Lung (tissue), 12 donors: Measurements from ENCODE around the gene DNAH17. TPM values are rescaled to one million over a fixed set of nuclear protein-coding genes. Genes with fewer than 3 reads are reported as not detected.

Source experiments
- ATAC-seq: fragments of 200-7000 bp; cut with Tn5 transposase; one replicate; pipeline ENCODE4 v1.9.1; 2020; ENCODE audit warnings: moderate number of reproducible peaks; ENCODE audit not compliant: insufficient read depth, low FRiP score
- DNase-seq, 3 donors: peaks; one replicate each; pipeline ENCODE4 v3.0.0-alpha.2; 2013 to 2017
- H3K27ac ChIP-seq, 2 donors: one replicate each; pipeline ENCODE4 v1.5.1; 2013; ENCODE audit warnings: mild to moderate bottlenecking in 2 of 2, moderate library complexity in 2 of 2, control low read depth in 1 of 2, inconsistent platforms in 1 of 2, low read depth in 1 of 2, low read length in 1 of 2
- H3K27me3 ChIP-seq, 3 donors: one replicate each; pipeline ENCODE4 v1.5.1; 2013; ENCODE audit warnings: low read length in 2 of 3; ENCODE audit not compliant: control insufficient read depth in 3 of 3, insufficient read depth in 3 of 3
- H3K36me3 ChIP-seq, 4 donors: one replicate each; pipeline ENCODE4 v1.5.1; 2013; ENCODE audit warnings: low read length in 4 of 4, mild to moderate bottlenecking in 1 of 4, moderate library complexity in 1 of 4; ENCODE audit not compliant: control insufficient read depth in 4 of 4, insufficient read depth in 4 of 4
- H3K4me1 ChIP-seq, 5 donors: one replicate each; pipeline ENCODE4 v1.5.1; 2013; ENCODE audit warnings: low read length in 5 of 5, mild to moderate bottlenecking in 2 of 5, moderate library complexity in 1 of 5; ENCODE audit not compliant: control insufficient read depth in 5 of 5, insufficient read depth in 5 of 5
- H3K4me3 ChIP-seq: one replicate; pipeline ENCODE4 v1.5.1; 2013; ENCODE audit warnings: mild to moderate bottlenecking, control low read depth, moderate library complexity
- H3K9ac ChIP-seq, 2 donors: one replicate each; pipeline ENCODE4 v1.5.1; 2013; ENCODE audit warnings: low read length in 2 of 2, control low read depth in 1 of 2; ENCODE audit not compliant: insufficient read depth in 1 of 2
- H3K9me3 ChIP-seq, 4 donors: one replicate each; pipeline ENCODE4 v1.5.1; 2013; ENCODE audit warnings: low read length in 3 of 4, mild to moderate bottlenecking in 1 of 4, moderate library complexity in 1 of 4; ENCODE audit not compliant: control insufficient read depth in 4 of 4, insufficient read depth in 3 of 4
- WGBS, 2 donors: extraction: QIAGEN DNeasy Blood & Tissue Kit; methylation state at CpG; one replicate each; pipeline ENCODE4 v1.1.7; 2013; 5-methylcytosine and 5-hydroxymethylcytosine counted together
- polyA plus RNA-seq, 2 donors: library from polyadenylated mRNA; stranded (reverse); fragments of 200-250 nt; gene quantifications; one replicate each; pipeline ENCODE4 v1.2.1, GENCODE V29; 2013
- total RNA-seq, 2 donors: library from RNA; depleted of rRNA in 1 of 2; stranded (reverse); fragments of >200 nt in 1 of 2; gene quantifications; one replicate each; pipeline ENCODE4 v1.2.1, GENCODE V29; 2014 to 2021
- TF ChIP-seq, protein P1 (sequence below): IDR thresholded peaks from 2 replicates; pipeline ENCODE4 v1.5.1; 2012; ENCODE audit warnings: mild to moderate bottlenecking; ENCODE audit errors: control extremely low read depth, extremely low read depth
- donor health status: control.
- donor health status: control.
- donor health status: Bipolar disorder and iron deficiency.
- donor health status: healthy.
- donor health status: DM: yes; HTN: yes; CAD: no.

Gene DNAH17
- total and polyA plus RNA-seq, 4 donors, result 0.44 to 1.6 (median 1.2) TPM

DNA sequence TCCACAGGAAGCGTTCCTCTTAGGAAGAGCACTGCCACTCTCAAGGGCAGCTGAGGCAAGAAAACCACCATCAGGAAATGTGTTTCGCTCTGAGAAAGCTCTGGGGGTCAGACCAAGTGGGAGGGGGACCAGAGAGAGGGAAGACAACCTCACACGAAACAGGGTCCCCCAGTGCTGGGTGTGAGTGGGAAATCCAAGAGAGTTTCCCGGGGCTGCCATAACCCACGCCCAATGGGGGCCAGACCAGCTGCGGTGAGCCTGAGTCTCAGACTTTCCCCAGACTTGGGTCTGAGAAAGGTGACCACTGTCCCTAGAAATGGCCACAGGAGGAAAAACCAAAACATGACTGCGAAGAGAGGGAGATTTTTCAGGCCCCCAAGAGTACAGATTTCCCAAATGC is 14.5 kb downstream of the DNAH17 start:
- WGBS, 2 donors, result 77 to 86% methylated on average over 7 of the region's 7 CpGs
- Histone ChIP-seq H3K4me3 (no peak overlapping the region), H3K4me1 (no peaks in the 10 kb centered on the region), H3K27ac (no peak overlapping the region), H3K9ac (no peak overlapping the region), H3K36me3 (no peaks in the 10 kb centered on the region), H3K9me3 (no peaks in the 10 kb centered on the region), H3K27me3 (no peaks in the 10 kb centered on the region)
- TF ChIP-seq, protein P1, sequence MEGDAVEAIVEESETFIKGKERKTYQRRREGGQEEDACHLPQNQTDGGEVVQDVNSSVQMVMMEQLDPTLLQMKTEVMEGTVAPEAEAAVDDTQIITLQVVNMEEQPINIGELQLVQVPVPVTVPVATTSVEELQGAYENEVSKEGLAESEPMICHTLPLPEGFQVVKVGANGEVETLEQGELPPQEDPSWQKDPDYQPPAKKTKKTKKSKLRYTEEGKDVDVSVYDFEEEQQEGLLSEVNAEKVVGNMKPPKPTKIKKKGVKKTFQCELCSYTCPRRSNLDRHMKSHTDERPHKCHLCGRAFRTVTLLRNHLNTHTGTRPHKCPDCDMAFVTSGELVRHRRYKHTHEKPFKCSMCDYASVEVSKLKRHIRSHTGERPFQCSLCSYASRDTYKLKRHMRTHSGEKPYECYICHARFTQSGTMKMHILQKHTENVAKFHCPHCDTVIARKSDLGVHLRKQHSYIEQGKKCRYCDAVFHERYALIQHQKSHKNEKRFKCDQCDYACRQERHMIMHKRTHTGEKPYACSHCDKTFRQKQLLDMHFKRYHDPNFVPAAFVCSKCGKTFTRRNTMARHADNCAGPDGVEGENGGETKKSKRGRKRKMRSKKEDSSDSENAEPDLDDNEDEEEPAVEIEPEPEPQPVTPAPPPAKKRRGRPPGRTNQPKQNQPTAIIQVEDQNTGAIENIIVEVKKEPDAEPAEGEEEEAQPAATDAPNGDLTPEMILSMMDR, result no peak
- DNase-seq (no peak), ATAC-seq (no peak)

DNA sequence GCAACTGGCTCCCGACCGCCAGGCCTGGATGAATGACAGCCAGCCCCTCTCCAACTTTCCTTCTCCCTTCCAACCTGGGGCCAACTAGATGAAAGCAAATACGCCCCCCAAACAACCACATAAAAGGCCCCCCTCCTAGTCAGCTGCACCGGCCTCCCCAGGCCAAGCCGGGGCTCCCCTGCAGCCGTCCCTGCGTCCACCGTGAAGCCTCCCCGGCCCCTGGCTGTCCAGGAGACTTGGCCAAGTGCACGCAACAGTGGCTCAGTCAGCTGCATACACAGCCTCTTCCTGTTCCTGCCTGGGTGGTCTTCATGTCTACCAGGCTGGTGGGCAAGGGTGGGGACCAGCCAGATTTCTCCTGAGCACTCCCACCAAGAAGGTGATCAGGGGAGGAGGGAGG is 16.0 kb downstream of the DNAH17 start:
- DNase-seq, result no peak
- Histone ChIP-seq H3K9me3 (no peaks in the 10 kb centered on the region), H3K27ac (no peak overlapping the region), H3K4me1 (no peaks in the 10 kb centered on the region), H3K4me3 (no peak overlapping the region), H3K36me3 (no peaks in the 10 kb centered on the region), H3K9ac (no peak overlapping the region), H3K27me3 (no peaks in the 10 kb centered on the region)
- TF ChIP-seq, protein P1, result no peak
- WGBS, 2 donors, result 95 to 97% methylated on average over 10 of the region's 10 CpGs
- no peak for ATAC-seq

DNA sequence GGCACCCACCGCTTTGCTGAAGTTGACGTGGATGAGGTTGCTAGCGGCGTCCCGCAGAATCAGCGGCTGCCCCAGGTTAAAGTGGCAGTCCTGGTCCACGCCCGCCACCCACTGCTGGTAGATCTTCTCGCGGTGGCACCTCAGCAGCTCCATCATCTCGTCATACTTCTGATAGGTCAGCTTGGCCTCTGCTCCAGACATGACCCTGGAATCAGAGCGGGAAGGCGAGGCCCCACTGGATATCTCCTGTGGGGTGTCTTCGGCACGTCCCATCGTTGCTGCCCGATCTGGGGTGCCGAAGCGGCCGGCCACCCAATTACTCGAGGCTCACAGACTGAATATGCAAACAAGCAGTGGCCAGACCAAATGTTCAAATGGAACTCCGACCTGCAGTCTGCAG is 16.5 kb downstream of the DNAH17 start:
- ATAC-seq, result no peak
- Histone ChIP-seq H3K4me1 (no peaks in the 10 kb centered on the region), H3K36me3 (no peaks in the 10 kb centered on the region), H3K9ac (no peak overlapping the region), H3K27ac (no peak overlapping the region), H3K9me3 (no peaks in the 10 kb centered on the region), H3K4me3 (no peak overlapping the region), H3K27me3 (no peaks in the 10 kb centered on the region)
- 93 to 95% methylated on average over 22 of the region's 22 CpGs for WGBS, 2 donors
- TF ChIP-seq, protein P1, result no peak
- no peak for DNase-seq

DNA sequence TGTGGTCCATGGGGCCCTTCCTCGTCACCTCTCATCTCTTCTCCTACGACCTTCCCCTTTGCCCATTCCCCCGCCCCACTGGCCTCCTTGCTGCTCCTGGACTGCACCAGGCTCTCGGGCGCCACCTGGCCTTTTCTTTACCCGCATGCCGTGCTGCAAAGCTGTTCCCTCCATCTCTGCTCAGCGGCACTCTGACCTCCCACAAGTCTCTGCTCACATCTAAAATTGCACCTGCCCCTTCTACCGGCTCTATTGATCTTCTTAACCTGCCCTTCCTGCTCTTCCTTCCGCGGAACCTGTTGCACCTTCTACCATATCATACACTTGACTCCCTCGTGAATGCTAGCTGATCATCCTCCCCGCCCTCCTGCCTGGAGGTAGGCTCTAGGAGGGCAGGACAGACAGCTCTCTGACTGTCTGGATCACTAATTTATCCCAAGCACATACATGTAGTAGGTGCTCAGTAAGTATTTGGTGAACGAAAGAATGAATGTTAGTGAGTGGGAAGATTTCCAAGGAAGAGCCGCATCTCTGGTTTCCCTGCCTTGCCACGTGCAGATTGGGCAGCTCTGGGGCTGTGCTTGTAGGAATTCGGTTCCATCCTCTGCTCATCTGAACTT is 17.3 kb downstream of the DNAH17 start:
- ATAC-seq (no peak), DNase-seq (no peak)
- 60 to 63% methylated on average over 17 of the region's 17 CpGs for WGBS, 2 donors

More for the DNA sequence above, 17.3 kb downstream of the DNAH17 start:
- Histone ChIP-seq H3K27me3 (no peaks in the 10 kb centered on the region), H3K27ac (no peak overlapping the region), H3K9me3 (no peaks in the 10 kb centered on the region), H3K4me3 (no peak overlapping the region), H3K36me3 (no peaks in the 10 kb centered on the region), H3K4me1 (no peaks in the 10 kb centered on the region), H3K9ac (no peak overlapping the region)
- TF ChIP-seq, protein P1, result no peak
